GM13977 (cell line): Measurements from ENCODE around the gene SPATA6L.

Experiments
- DNase-seq: peaks from one replicate; pipeline ENCODE4 v3.0.0; 2012; ENCODE audit warnings: low spot score
- CTCF ChIP-seq: IDR thresholded peaks from 2 replicates; pipeline ENCODE4 v1.5.1; 2012; ENCODE audit warnings: mild to moderate bottlenecking, control low read depth; ENCODE audit not compliant: insufficient read depth; ENCODE audit errors: extremely low read depth, missing control alignments
- in situ Hi-C: fragments of 300-500 bp; cut with MboI; formaldehyde crosslinking; loops from one replicate; pipeline ENCODE4 v1.12.0; 2022; ENCODE audit warnings: low sequenced_read_pairs, low pct_unique_long_range_greater_than_20kb, mixed read lengths, inconsistent platforms; ENCODE audit not compliant: unreplicated experiment

The SPATA6L gene

DNA sequence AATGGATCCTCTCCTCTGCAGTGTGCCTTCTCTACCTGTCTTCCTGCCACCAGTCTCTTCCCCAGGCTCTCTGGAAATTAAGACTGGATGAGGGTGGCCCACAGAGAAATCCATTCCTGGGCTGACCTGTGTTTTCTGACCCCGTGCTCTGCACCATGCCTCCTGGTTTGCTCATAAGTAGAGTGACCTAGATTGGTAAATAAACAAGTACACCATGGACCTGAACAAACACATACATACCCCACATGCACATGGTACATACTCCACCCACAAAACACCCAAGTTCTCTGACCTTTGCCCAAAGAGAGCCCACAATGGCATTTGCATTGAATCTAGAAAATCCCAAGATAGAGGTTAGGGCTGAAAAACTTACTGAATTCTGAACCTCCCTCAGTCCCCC, 81.6 kb downstream of the SPATA6L start:
- no peak for DNase-seq
- in situ Hi-C loops, result no loop called here
- no peak for TF ChIP-seq CTCF

- no peak for TF ChIP-seq CTCF
- no peak for DNase-seq
- in situ Hi-C loops, result no loop called here
These were observed 83.3 kb downstream of the SPATA6L start for GRCh38 chr9:4583001-4583400.

- DNase-seq, result no peak
- TF ChIP-seq CTCF, result no peak
- in situ Hi-C loops, result no loop called here
These were observed 84.3 kb downstream of the SPATA6L start for GRCh38 chr9:4581861-4582565.

GRCh38 chr9:4581035-4581760, 85.1 kb downstream of the SPATA6L start:
- TF ChIP-seq CTCF, result no peak
- in situ Hi-C loops, result no loop called here
- DNase-seq, result no peak

- in situ Hi-C loops, result no loop called here
- TF ChIP-seq CTCF, result no peak
- no peak for DNase-seq
These were observed 87.3 kb downstream of the SPATA6L start for GRCh38 chr9:4579001-4579400.

DNA sequence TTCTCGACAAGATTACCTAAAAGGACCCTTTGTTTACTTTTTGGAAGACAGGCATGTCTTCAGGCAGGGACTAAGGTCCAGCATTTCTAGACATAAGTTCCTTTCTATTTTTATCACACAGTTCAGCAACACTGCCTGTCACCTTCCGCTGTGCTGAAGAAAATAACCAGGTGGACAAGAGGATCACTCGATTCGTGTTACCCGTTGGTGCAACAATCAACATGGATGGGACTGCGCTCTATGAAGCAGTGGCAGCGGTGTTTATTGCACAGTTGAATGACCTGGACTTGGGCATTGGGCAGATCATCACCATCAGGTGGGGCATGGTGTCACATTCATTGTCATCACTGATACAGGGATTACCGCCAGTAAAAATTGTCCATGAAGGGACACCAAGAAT, 89.8 kb downstream of the SPATA6L start:
- TF ChIP-seq CTCF, result no peak
- no peak for DNase-seq
- in situ Hi-C loops, result no loop called here
